Stimulated activated effector memory CD8-positive, alpha-beta T cell treated with anti-CD3 and anti-CD28 coated beads, Interleukin-12 subunit alpha, Interleukin-12 subunit beta, amount 100 ng/mL, for 72 hours (primary cell): ENCODE measurements around the gene PTGIR.
A peak's percentile ranks its signal among the peaks of the same experiment; 100 is the strongest.

ENCODE experiments used
- ATAC-seq: fragments of 150-1000 bp; cut with Tn5 transposase; 2 replicates; pipeline ENCODE4 v1.10.0; 2021
- DNase-seq, 2 donors: peaks; one replicate each; pipeline ENCODE4 v3.0.0; 2021 to 2022; ENCODE audit warnings: low spot score in 2 of 2
- H3K27ac Mint-ChIP-seq: one replicate; pipeline ENCODE4 v1.8.0; 2022; ENCODE audit warnings: mild to moderate bottlenecking, mixed read lengths
- H3K36me3 Mint-ChIP-seq: one replicate; pipeline ENCODE4 v1.8.0; 2022; ENCODE audit warnings: mild to moderate bottlenecking, mixed read lengths
- H3K4me1 Mint-ChIP-seq: one replicate; pipeline ENCODE4 v1.8.0; 2022; ENCODE audit warnings: mixed read lengths
- H3K4me3 Mint-ChIP-seq: one replicate; pipeline ENCODE4 v1.8.0; 2022; ENCODE audit warnings: mild to moderate bottlenecking, mixed read lengths
- H3K9me3 Mint-ChIP-seq: one replicate; pipeline ENCODE4 v1.8.0; 2022; ENCODE audit warnings: mixed read lengths

Gene PTGIR

DNA sequence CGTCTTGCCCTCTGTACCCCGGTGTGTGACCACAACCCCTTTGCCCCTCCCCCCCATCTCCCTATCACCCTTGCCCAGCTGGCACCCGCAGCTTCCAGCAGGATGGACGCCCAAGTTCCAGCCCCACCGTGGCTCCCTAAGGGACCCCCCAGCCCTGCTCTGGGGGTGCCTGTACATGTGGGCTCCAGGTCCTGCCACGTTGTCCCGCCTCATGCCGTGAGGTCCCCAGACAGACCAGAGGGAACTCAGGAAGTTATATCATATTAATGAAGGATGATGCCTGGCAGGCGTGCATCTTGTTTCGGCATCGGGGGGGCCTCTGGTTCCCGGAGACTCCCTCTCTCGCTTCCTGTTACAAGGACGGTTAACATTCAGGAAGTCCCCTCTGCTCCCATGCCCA is 1.6 kb upstream of the PTGIR start:
- Mint-ChIP-seq H3K9me3 (no peaks in the 10 kb centered on the region), H3K27ac (no peak overlapping the region), H3K4me3 (no peak overlapping the region), H3K36me3 (peaks cover 6% of the 10 kb centered on the region), H3K4me1 (peaks cover 24% of the 10 kb centered on the region)
- ATAC-seq (no peak), DNase-seq (no peak)

DNA sequence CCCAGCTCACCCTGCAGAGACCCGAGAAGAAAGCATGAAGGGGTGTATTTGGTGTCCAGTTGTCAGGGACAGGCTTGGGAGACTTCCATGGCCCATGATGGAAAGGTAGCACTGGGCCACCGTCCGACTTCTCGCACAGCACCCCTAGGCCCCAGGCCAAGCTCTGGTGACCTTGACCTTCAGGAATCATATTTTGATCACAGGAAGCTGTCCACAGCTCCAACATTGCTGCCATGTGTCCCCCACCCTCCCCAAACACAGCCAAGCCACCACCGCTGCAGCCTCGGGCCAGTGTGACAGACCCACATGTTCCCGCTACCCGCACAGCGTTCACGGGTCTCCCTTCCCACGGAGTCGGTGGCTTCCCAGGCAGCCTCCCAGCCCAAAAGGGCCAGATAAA is 842 bp upstream of the PTGIR start:
- Mint-ChIP-seq H3K27ac (peak overlapping the region; percentile 89), H3K4me3 (no peak overlapping the region), H3K4me1 (peaks cover 26% of the 10 kb centered on the region), H3K36me3 (peaks cover 6% of the 10 kb centered on the region), H3K9me3 (no peaks in the 10 kb centered on the region)
- DNase-seq (no peak), ATAC-seq (no peak)

DNA sequence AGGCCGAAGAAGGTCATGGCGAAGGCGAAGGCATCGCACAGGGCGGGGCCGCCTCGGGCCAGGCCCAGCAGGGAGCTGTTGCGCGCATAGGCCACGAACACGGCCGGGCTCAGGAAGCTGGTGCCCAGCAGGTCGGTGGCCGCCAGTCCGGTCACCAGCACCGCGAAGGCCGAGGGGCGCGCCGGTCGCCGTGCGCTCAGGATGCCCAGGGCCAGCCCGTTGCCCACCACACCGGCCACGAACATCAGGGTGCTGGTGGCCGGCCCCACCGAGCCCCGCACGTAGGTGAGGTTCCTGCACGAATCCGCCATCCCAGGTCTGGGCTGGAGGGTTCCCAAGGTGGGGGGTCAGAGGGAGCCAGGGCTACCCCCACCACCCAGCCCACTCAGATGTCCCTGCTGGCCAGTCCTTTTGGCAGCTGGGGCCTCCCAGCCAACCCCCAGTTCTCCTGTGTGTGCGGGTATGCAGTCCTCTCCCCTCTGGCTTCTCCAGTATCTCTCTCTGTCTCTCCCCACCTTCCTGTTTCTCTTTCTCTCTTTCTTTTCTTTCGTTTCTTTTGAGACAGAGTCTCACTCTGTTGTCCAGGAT is 880 bp downstream of the PTGIR start:
- ATAC-seq (no peak), DNase-seq (no peak)
- Mint-ChIP-seq H3K36me3 (peaks cover 6% of the 10 kb centered on the region), H3K4me3 (peak overlapping the region; percentile 56), H3K4me1 (peaks cover 40% of the 10 kb centered on the region), H3K27ac (no peak overlapping the region), H3K9me3 (no peaks in the 10 kb centered on the region)

DNA sequence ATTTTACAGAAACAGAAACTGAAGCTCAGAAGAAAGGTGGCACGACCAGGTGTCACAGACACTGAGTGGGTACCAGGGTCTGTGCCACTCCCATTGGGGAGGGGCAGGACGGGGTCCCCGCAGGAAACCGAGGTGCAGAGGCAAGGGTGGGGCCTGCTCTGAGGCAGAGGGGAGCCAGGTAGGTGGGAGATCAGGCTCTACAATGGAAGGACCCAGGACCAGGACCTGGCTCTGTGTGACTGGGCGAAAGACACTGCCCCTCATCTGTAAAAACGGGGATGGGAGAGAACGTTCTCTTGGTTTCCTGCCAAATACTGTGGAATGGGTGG is 2.8 kb downstream of the PTGIR start:
- no peak for ATAC-seq
- H3K4me1 Mint-ChIP-seq: peaks cover 37% of the 10 kb centered on the region

DNA sequence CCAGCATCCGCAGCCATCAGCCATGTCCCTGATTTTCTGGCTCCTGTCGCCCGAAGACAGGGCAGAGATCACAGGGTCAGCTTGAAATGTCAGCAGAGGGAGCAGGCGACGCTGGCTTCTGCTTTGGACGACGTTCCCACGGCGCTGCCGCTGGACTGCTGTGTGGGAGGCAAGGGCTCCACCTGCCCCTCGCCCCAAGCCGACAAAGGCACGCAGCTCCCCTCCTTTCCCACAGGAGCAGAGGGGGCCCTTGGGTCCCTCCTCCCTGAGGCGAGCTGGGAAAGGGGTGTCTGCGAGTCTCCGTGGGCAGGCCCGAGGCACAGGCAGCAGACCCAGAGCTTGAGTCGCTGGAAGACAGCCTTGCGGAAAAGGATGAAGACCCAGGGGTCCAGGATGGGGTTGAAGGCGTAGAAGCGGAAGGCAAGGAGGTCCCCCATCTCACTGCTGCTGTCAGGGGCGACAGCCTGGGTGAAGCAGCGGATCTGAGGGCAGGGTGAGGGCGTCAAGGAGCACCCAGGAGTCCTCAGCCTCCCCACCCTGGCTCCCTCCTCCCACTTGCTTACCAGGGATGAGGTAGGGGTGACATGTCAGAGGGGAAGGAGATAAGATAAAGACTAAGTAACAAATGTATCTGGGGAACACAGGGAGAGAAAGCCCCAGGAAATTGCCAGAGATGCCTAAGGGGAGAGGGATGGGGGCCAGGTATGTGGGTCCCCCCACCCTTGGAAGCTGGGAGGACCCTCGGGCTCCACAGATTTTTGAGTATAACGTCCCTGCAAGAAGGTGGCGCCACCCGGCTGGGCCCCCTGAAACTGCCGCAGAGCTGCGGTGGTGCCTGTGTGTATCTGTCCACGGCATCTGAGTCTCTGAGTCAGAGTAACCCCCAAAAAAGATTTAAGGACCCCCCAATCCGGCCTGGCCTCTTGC is 3.4 kb downstream of the PTGIR start:
- peaks cover 43% of the 10 kb centered on the region for H3K4me1 Mint-ChIP-seq
- H3K9me3 Mint-ChIP-seq: no peaks in the 10 kb centered on the region
- peak overlapping the region; percentile 83 for H3K27ac Mint-ChIP-seq
- peaks cover 6% of the 10 kb centered on the region for H3K36me3 Mint-ChIP-seq
- DNase-seq (no peak), ATAC-seq (no peak)
- peak overlapping the region; percentile 44 for H3K4me3 Mint-ChIP-seq

More for the DNA sequence above, 2.8 kb downstream of the PTGIR start:
- peaks cover 6% of the 10 kb centered on the region for H3K36me3 Mint-ChIP-seq
- H3K27ac Mint-ChIP-seq: peak overlapping the region; percentile 83
- no peaks in the 10 kb centered on the region for H3K9me3 Mint-ChIP-seq
- H3K4me3 Mint-ChIP-seq: peak overlapping the region; percentile 44
- DNase-seq: no peak

DNA sequence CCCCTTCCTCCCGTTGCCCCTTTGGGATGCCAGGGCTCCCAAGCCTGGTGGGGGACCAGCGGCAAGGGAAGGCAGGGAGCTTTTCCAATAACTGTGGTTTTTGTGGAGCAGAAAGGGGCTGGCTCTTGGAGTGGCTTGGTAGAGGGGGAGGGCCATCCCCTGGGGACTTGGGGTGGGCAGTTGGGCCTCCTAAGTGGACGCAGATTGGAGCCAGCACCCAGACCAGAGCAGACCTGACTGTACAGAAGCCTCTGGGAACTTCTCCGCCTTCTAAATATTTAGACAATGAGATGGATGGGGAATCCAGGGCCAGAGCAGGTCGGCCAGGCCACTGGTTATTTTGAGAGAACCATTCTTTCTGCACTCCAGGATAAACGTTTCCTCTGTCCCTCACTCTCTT is 4.2 kb downstream of the PTGIR start:
- H3K4me3 Mint-ChIP-seq: no peak overlapping the region
- H3K4me1 Mint-ChIP-seq: peaks cover 50% of the 10 kb centered on the region
- ATAC-seq: no peak

DNA sequence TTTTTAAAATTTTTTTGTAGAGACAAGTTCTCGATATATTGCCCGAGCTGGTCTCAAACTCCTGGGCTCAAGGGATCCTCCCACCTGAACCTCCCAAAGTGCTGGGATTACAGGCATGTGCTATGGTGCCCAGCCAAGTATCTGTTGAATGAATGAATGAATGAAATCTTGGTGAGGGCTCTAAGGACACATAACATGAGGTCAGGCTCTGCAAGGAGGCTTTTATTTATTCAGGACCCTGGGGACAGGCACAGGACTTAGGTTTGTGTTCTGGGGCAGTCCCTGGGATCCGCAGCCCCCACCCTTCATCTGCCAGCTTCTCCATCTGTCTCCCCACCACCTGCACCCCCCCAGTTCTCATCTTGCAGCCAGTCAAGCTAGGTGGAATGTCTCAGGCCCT is 4.6 kb downstream of the PTGIR start:
- no peak for ATAC-seq
- H3K36me3 Mint-ChIP-seq: peaks cover 6% of the 10 kb centered on the region
- H3K9me3 Mint-ChIP-seq: no peaks in the 10 kb centered on the region
- peak overlapping the region; percentile 89 for H3K27ac Mint-ChIP-seq
- DNase-seq: no peak
- peaks cover 49% of the 10 kb centered on the region for H3K4me1 Mint-ChIP-seq
- peak overlapping the region; percentile 58 for H3K4me3 Mint-ChIP-seq

More for the DNA sequence above, 4.2 kb downstream of the PTGIR start:
- DNase-seq: no peak
- Mint-ChIP-seq H3K27ac (no peak overlapping the region), H3K36me3 (peaks cover 6% of the 10 kb centered on the region), H3K9me3 (no peaks in the 10 kb centered on the region)

DNA sequence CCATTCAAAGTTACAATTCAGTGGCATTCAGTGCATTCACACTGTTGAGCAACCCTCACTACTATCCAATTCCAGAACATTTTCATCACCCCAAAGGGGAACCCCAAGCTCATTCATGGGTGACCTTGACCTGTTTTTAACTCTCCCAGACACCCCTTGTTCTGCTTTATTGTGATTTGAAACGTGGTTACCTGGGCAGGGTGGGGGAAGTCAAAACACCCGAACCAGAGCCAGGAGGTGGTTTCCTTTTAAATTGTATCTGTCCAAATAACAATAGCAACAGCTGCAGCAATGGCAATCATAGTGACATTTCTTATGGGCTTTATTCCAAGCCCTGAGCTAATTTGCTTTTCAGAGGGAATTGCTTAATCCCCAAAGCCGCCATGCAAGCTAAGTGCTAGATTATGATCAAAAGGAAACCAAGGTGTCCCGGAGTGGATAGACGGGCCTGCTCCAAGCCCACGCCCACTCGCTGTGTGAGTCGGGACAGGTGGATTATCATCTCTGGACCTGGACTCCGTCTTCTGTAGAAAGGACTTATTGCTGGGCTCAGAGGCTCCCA is 6.1 kb downstream of the PTGIR start:
- DNase-seq (no peak), ATAC-seq (no peak)
- no peaks in the 10 kb centered on the region for H3K9me3 Mint-ChIP-seq
- H3K36me3 Mint-ChIP-seq: no peaks in the 10 kb centered on the region
- H3K4me3 Mint-ChIP-seq: peak overlapping the region; percentile 58
- peak overlapping the region; percentile 89 for H3K27ac Mint-ChIP-seq
- peaks cover 44% of the 10 kb centered on the region for H3K4me1 Mint-ChIP-seq

DNA sequence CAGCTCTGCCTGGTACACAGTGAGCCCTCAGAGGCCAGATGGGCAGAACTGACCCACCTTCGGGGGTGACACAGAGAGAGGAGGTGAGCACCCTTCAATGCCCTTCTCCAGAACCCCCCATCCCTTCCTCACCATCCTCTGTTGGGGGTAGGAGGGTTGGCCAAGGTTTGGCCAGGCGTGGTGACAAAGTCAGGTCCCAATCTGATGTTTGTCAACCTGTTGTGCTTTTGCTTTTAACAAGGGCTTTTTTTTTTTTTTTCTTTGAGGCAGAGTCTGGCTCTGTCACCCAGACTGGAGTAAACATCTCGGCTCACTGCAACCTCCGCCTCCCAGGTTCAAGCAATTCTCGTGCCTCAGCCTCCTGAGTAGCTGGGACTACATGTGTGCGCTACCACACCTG is 7.3 kb downstream of the PTGIR start:
- ATAC-seq: no peak
- peak overlapping the region; percentile 87 for H3K27ac Mint-ChIP-seq
- DNase-seq: no peak

DNA sequence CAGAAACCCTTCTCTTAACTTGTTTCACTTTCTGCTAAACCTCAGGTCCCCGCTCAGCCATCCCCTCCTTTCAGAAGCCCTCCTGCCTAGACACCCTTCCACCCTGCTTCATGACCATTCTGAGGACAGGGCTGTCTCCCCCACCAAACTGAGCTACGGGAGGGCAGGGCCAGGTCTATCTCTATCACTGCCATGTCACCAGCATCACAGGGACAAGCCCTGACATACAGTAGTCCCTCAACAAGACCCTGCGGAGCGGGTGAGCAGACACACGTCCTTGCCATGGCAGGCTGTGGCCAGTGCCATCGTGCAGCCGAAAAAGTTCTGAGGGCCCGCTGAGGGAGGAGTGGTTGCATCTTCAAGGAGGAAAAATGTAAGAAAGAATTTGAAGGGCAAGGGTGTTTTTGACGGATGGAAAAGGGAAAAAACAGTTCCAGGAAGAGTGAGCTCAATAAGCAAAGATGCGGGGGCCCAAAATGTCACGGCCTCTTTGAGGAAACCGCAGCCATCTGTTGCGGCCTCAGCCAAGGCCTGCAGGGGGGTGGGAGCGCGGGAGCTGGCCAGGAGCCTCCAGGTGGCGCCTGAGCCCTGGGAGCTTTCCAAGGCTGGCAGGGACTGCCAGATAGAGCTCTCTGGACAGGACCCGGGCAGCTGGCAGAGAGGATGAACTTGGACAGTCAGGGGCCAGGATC is 8.1 kb downstream of the PTGIR start:
- peak overlapping the region; percentile 61 for H3K4me3 Mint-ChIP-seq
- no peaks in the 10 kb centered on the region for H3K9me3 Mint-ChIP-seq
- peaks cover 59% of the 10 kb centered on the region for H3K4me1 Mint-ChIP-seq
- DNase-seq (peak in 1 of 2 donors; percentile 60), ATAC-seq (peak; percentile 42)
- H3K36me3 Mint-ChIP-seq: peaks cover 8% of the 10 kb centered on the region
- peak overlapping the region; percentile 87 for H3K27ac Mint-ChIP-seq

More for the DNA sequence above, 7.3 kb downstream of the PTGIR start:
- Mint-ChIP-seq H3K36me3 (peaks cover under 1% of the 10 kb centered on the region), H3K4me3 (peak overlapping the region; percentile 61), H3K4me1 (peaks cover 51% of the 10 kb centered on the region), H3K9me3 (no peaks in the 10 kb centered on the region)

DNA sequence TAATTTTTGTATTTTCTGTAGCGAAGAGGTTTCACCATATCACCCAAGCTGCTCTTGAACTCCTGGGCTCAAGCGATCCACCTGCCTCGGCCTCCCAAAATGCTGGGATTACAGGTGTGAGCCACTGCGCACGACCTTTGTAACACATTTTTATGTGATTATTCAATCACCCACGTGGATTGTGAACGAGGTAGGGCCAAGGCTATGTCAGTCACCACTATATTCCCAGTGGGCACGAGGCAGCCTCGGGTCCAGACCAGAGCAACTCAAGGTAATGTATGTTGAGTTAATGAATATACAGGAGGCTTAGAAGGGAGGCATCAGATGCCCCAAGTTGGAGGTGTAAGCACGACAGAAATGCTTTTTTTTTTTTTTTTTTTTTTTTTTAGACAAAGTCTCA is 8.9 kb downstream of the PTGIR start:
- no peak overlapping the region for H3K4me3 Mint-ChIP-seq
- peaks cover 16% of the 10 kb centered on the region for H3K36me3 Mint-ChIP-seq
- ATAC-seq (no peak), DNase-seq (no peak)
- no peak overlapping the region for H3K27ac Mint-ChIP-seq
- H3K9me3 Mint-ChIP-seq: no peaks in the 10 kb centered on the region
- peaks cover 61% of the 10 kb centered on the region for H3K4me1 Mint-ChIP-seq

DNA sequence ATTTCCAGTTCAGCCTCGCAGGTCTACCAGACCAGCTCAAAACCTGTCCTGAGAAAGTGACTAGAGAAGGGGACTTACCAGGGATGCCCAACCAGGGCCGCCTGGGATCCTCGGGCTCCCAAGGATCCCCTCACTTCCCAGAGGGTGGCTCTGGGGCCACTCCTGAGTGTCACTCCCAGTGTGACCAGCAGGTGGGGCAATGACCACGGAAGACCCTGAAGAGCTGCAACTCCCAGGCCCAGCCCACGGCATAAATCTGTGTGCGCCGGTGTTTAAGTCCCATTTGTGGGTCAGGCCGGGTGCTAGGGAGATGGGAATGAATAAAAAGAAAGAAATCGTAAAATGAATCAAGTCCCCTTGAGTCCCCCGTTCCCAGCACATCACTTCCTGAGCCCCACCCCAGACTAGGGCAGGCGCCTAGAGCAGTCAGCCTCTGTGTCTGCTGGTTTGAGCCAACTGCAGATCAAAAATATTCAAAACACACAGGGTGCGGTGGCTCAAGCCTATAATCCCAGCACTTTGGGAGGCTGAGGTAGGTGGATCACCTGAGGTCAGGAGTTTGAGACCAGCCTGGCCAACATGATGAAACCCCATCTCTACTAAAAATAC is 10.7 kb downstream of the PTGIR start:
- peaks cover 33% of the 10 kb centered on the region for H3K36me3 Mint-ChIP-seq
- ATAC-seq (peak; percentile 80), DNase-seq (peak; percentile 85 to 91)
- H3K27ac Mint-ChIP-seq: peak overlapping the region; percentile 69
- H3K4me3 Mint-ChIP-seq: peak overlapping the region; percentile 24
- H3K9me3 Mint-ChIP-seq: no peaks in the 10 kb centered on the region
- peaks cover 66% of the 10 kb centered on the region for H3K4me1 Mint-ChIP-seq

DNA sequence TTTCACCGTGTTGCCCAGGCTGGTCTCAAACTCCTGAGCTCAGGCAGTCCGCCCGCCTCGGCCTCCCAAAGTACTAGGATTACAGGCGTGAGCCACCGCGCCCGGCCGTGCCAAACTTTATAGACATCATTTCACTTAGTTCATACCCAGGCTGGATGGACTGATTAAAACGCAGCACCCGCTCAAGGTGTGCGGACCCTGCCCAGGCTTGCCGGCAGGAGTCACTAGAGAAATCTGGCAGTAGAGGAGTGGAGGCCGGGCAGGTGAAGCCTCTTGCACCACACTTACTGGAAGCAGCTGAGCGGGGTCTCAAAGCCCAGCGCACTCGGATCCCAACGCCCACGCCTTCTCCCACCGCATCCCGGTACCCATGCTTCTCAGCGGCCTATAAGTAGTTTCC is 11.4 kb downstream of the PTGIR start:
- H3K4me3 Mint-ChIP-seq: no peak overlapping the region
- ATAC-seq (no peak), DNase-seq (no peak)
- H3K9me3 Mint-ChIP-seq: no peaks in the 10 kb centered on the region
- no peak overlapping the region for H3K27ac Mint-ChIP-seq
- H3K4me1 Mint-ChIP-seq: peaks cover 68% of the 10 kb centered on the region
- peaks cover 40% of the 10 kb centered on the region for H3K36me3 Mint-ChIP-seq

DNA sequence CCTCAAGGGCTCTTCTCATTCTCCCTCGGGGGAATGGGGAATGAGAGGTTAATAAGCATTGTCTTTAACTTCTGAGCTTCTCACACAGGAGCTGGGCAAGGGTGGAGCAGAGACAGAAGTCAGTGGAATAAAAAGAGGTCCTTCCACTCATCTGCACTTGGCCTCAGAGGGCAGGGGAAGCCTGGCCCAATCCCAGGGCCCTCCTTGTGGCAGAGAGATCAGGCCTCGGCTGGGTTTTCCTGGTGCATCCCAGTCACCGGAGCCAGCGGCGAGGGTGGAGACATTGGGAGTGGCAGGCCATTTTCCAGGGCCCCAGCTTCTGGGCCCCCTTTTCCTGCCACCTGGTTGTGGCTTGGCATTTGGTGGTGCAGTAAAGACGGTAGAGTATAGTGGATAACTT is 13.1 kb downstream of the PTGIR start:
- Mint-ChIP-seq H3K4me3 (peak overlapping the region; percentile 37), H3K4me1 (peaks cover 73% of the 10 kb centered on the region), H3K36me3 (peaks cover 58% of the 10 kb centered on the region), H3K9me3 (no peaks in the 10 kb centered on the region), H3K27ac (peak overlapping the region; percentile 83)
- ATAC-seq (no peak), DNase-seq (no peak)
